K562 treated with DMSO at 1 percent for 48 hours (cell line): Measurements from ENCODE around the gene DLG2. TPM values are rescaled to one million over a fixed set of nuclear protein-coding genes. Genes with fewer than 3 reads are reported as not detected.

ENCODE experiments used
- total RNA-seq: library from RNA; unstranded; fragments of 300-600 nt; gene quantifications from 2 replicates; pipeline ENCODE4 v1.2.3, GENCODE V29; 2022; ENCODE audit warnings: low replicate concordance; ENCODE audit errors: extremely low read depth

The DLG2 gene
- not detected in 2 replicates for total RNA-seq

GRCh38 chr11:85627332-85627997 is at the start of gene DLG2:
DLG2 (minus strand) TSS chr11:85627344.

GRCh38 chr11:85664615-85665481 is 37.7 kb upstream of the DLG2 start, which contains the start of gene CREBZF:
CREBZF (minus strand) TSS chr11:85665129; CDS start chr11:85664875, 254 bp downstream.

GRCh38 chr11:85647604-85648299 is 20.6 kb upstream of the DLG2 start, which contains the start of gene TMEM126A:
TMEM126A (plus strand) TSS chr11:85647967; CDS start chr11:85650256, 2,289 bp downstream.

GRCh38 chr11:85627998-85628770 is 1.0 kb upstream of the DLG2 start, which contains the start of gene TMEM126B:
TMEM126B (plus strand) TSS chr11:85628593; CDS start chr11:85628608, 15 bp downstream.

Other genes with a start within 250 kb of the DLG2 start
- not detected in 2 replicates for gene TMEM126B, start 1.2 kb upstream of the DLG2 start, total RNA-seq
- not detected in 2 replicates for gene TMEM126A, start 20.6 kb upstream of the DLG2 start, total RNA-seq
- not detected in 2 replicates for gene CREBZF, start 37.8 kb upstream of the DLG2 start, total RNA-seq
- not detected in 2 replicates for gene CCDC89, start 58.9 kb upstream of the DLG2 start, total RNA-seq
- not detected in 2 replicates for gene SYTL2, start 183.8 kb upstream of the DLG2 start, total RNA-seq
- gene CCDC83, start 228.0 kb upstream of the DLG2 start, total RNA-seq = not detected in 2 replicates